HTERT RPE-1 (cell line): Measurements from ENCODE around the gene KMT2D.

Experiments
- in situ Hi-C: fragments of 300-500 bp; cut with MboI; formaldehyde crosslinking; loops from 4 replicates; pipeline ENCODE4 v1.14.3; 2020; ENCODE audit warnings: low sequenced_read_pairs

Gene KMT2D, protein sequence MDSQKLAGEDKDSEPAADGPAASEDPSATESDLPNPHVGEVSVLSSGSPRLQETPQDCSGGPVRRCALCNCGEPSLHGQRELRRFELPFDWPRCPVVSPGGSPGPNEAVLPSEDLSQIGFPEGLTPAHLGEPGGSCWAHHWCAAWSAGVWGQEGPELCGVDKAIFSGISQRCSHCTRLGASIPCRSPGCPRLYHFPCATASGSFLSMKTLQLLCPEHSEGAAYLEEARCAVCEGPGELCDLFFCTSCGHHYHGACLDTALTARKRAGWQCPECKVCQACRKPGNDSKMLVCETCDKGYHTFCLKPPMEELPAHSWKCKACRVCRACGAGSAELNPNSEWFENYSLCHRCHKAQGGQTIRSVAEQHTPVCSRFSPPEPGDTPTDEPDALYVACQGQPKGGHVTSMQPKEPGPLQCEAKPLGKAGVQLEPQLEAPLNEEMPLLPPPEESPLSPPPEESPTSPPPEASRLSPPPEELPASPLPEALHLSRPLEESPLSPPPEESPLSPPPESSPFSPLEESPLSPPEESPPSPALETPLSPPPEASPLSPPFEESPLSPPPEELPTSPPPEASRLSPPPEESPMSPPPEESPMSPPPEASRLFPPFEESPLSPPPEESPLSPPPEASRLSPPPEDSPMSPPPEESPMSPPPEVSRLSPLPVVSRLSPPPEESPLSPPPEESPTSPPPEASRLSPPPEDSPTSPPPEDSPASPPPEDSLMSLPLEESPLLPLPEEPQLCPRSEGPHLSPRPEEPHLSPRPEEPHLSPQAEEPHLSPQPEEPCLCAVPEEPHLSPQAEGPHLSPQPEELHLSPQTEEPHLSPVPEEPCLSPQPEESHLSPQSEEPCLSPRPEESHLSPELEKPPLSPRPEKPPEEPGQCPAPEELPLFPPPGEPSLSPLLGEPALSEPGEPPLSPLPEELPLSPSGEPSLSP (N-terminal part only)

DNA sequence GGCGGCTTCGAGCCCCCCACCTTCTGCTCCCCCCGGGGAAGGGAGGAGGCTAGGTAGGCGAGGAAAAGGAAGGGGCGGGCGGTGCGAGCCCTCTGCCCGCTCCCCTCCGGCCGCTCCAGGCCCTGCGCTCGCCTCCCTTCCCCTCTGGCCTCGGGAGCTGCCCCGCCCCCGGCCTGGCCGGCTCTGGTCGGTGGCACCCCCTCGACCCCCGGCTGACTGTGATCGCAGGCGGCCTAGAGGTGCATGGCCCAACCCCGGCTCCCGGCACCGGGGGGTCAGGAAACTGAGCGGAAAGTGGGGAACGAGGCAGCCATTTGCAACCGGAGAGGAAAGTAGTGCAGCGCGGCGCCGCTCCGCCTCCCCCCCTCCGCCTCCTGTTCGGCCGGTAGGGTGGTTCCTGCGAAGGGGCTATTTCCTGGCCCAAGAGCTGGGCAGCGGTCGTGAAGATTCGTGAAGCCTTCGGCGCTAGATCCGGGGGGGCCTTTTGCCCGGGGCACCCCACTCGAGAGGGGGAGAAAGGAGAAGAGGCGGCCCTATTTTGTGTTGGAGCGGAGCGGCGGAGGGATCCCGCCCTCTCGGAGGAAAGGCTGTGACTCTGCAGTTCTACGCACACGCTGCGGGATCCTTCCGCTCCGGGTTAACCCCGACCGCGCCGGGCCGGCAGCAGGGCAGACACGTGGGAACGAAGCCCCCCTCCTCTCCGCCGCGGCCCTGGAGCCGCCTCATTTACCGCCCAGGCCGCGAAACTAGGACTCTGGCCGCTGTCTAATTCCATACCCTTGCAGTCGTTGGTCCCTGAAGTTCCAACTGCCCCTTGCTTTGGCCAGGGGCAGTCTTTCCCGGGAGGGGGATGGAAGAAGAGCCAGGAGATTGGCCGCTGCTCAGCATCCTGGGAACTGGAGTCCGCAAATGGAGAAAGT is at the start of gene KMT2D:
TSS of gene KMT2D (minus strand) at position 558 of the 920 bp plus-strand sequence. CDS start 5,470 bp downstream, outside the sequence.
- in situ Hi-C loops, result no loop called here

DNA sequence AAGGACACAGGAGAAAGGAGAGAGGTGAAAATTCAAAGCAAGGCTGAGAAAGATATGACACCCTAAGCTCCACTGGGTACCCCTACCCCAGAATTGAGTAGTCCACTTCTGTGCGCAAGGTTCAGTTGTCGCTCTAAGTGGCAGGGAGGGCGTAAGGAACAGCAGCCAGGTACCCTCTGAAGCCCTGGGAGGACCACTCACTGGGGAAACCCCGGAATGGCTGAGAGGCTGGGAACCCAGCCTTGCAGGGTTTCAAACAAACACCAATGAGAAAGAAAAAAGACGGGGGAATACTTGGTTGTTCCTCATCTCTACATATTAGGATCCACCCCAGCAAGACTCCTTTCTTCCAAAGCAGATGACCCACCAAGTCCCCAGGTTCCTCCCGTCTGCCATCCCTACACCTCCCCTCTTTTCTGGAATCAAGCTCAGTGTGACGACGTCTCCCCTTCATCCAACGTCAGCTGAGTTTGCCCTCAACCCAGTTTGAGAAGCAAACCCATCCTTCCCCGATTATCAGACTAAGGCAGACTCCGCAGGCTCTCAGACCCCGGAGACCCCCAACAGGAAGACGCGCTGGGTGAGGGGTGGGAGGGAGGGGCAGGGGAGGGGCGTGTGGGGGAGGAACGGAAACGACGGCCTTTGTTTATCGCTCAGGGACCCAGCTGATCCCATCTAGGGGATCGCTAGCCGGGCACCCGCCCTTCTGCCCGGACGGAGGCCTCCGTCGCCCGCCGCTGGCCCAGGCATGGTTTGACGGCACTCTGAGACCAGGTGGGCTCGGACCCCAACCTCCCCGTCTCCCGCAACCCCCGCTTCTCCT is 49.3 kb upstream of the KMT2D start:
- in situ Hi-C loops, result no loop called here

DNA sequence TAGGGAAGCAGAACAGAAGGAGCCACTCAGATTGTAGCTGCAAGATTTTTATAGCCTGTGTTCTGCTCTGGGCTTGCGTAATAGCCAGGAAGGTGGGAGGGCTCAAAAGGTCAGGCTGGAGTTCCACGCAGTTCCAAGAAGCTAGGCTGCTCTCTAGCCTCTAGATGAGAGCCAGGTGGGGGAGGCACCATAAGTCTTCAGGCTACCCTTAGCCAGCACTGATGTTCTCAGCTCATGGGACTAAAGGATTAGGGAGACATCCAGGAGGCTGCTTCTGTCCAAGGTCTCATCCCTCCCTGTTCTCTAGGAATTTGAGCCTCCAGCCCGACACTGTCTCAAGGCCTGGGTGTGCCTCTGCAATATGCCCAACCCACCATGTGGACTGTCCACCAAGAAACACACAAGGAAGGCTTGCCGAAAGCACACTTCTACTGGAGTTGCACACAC is 48.4 kb upstream of the KMT2D start:
- in situ Hi-C loops, result no loop called here

DNA sequence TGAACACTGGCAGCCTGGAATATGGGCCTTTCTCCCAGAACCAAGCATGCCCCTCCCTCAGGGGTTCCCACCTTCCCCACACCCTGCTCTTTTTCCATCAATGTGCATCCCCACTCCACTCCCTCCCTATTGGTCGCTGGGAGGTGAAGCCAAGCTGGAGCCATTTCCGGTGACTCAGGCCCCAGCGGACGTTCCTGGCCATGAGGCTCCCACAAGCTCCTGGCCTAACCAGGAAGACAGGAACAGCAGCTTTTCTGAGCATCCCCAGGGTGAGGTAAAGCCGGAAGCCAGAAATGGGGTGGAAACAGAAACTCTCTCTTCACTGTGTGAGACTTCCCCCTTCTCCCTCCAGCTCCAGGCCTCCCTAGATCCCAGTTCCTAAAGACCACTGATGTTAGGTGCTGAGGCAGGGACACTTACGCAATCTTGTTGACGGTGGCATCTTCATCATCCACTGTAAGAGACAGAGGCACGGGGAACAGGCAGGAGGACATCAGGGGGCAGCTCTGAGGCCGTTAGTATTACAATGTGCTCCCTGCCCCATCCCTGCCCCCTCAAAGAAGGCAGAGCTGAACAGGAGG is 45.0 kb upstream of the KMT2D start:
- in situ Hi-C loops, result no loop called here

DNA sequence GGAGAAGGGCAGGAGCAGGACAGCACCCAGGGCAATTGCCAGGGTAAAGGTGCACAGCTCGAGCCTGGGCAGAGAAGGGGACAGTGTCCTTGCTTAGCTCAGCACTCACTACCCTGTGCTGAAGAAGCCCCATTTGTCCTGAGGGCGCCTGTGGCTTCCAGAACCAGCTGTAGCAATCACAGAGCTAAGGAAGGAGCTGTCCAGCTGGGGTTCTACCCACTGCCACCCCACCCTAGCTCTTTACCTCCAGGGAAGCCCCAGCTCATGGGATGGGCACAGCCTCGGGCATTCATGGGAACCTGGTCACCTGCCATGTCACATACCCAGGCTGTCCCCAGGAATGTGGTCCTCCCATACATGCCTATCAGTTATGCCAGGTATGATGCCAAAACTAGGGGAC is 44.2 kb upstream of the KMT2D start:
- in situ Hi-C loops, result no loop called here

DNA sequence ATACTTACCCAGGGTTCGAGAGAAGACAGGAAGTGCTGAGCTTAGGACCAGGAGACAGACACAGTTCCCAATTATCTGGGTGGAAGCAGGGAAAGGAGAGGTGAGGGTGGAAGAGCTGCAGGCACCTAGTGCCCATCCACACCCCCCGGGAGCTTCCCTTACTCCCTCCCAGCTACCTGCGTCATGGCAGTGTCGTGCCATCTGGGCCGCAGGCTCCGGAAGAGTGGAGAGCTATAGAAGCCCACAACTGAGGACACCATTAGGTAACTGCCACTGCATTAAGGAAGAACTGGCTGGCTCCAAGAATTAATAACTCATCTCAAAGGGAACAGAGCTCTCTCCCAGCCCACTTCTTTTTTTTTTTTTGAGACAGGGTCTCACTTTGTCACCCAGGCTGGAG is 39.8 kb upstream of the KMT2D start:
- in situ Hi-C loops, result no loop called here

DNA sequence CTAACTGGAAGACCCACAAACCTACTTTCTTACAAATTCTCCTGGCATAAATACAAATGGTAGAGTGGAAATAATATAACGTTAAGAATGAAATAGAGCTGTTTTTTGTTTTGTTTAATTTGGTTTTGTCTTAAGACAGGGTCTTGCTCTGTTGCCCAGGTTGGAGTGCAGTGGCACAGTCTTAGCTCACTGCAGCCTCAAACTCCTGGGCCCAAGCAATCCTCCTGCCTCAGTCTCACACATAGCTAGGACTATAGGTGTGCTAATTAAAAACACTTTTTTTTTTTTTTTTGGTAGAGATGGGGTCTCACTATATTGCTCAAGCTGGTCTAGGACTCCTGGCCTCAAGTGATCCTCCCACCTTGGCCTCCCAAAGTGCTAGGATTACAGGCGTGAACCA is 38.1 kb upstream of the KMT2D start:
- in situ Hi-C loops, result no loop called here

DNA sequence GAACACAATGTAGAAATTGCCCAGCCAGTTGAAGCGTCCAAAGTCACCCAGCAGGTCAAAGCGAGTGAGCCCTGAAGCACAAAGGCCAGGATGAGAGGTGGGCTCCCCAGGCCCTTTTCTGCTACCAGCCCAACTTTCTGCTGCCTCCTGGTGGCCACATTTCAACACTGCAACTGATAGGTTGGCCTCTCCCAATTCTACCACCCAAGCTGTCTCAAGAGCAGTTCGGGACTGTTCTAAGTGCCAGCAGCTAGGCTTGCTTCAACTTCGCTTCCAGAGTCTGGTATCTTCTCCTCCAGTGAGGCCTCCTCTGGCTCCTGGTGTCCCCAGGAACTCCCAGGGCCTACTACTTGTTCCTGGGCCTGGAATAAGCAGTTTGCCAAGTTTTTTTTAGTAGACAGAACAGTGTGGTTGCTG is 37.4 kb upstream of the KMT2D start:
- in situ Hi-C loops, result no loop called here

DNA sequence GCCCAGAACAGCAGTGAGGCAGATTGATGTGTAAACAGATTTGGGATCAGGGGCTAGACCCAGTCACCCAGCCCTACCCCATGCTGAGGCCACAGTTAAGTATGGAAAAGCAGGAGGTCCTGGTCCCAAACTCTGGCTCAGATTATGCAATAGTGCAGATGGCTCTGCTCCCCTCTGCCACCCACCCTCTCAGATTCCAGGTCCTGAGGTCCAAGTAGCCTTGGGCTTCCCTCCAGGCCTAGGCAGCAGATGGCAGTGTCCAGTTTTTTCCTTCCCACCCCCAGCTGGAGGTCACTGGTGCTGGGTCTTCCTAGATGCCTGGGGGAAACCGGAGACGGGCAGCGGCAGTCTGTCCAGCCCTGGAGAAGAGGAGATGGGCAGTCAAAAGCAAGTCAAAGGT is 36.8 kb upstream of the KMT2D start:
- in situ Hi-C loops, result no loop called here

DNA sequence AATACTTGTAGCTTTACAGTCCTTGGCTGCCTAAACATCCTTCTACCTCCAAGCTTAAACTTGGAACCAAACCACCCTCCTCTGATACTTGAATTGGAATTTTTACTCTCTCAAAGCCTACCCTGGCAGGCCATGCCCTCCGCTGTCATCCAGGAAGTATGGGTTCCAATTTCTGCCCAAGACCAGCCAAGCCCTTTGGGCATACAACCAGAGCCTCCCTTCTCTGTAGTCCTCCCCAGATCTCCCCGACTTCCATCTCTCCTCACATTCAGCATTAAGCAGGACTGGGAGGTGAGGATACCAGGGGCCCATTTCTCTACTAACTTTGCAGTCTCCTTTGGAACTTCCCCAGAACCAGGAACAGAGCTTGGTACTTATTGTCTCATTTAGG is 34.4 kb upstream of the KMT2D start:
- in situ Hi-C loops, result no loop called here

DNA sequence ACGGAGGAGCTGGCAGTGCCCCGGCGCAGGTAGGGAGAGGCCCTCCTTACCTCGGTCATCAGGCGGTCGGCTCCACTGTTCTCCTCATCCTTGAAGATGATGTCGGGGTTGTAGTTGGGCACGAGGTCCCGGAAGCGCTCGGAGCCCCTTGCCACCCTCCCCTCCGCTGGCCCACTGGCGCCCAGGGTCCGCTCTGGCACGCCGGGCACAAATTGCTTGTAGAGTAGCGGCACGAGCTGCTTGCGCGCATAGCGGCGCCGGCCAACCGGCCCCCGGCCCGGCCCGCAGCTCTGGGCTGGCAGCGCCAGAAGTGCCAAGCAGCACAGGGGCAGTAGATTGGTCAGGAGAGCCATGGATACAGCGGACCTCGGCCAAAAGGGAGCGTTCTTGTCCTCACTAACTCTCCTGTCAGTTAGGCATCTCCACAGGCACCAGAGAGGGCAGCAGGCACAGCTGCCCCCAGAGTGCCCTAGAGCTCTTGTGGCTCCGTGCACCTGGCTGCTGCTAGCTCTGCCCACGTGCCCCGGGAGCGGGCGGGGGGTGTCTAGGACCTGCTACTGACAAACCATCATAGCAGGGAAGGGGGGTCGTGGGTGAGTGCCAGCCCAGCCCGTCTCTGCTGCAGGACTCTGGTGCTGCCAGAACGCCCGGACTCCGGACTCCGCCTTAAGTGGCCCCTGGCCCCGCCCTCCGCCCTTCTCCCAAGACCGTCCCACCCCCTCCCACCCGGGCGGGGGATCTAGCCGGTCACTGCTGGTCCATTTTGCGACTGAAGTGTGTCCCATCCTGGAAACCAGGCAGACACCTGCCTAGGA is 33.8 kb upstream of the KMT2D start, which contains the start of gene DHH:
TSS of gene DHH (minus strand) at position 642 of the 815 bp plus-strand sequence. CDS start at position 353, 289 bp downstream.
- in situ Hi-C loops, result no loop called here

DNA sequence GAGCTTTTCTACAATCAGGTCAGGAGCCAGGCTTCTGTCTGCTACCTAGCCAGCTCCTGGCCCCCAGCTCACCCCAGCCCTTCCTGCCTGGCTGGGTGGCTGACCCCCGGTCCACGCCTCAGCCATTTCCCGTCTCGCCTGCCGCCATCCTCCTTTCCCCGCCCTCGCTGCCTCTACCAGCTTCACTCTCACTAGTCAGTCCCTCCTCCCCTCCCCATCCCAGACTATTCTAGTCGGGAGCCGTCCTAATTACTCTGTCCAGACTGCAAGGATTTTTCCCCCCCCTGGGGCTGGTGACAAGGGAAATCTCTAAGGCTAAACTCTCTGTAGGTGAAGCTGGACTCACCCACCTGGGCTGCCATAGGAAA is 33.2 kb upstream of the KMT2D start:
- in situ Hi-C loops, result no loop called here

DNA sequence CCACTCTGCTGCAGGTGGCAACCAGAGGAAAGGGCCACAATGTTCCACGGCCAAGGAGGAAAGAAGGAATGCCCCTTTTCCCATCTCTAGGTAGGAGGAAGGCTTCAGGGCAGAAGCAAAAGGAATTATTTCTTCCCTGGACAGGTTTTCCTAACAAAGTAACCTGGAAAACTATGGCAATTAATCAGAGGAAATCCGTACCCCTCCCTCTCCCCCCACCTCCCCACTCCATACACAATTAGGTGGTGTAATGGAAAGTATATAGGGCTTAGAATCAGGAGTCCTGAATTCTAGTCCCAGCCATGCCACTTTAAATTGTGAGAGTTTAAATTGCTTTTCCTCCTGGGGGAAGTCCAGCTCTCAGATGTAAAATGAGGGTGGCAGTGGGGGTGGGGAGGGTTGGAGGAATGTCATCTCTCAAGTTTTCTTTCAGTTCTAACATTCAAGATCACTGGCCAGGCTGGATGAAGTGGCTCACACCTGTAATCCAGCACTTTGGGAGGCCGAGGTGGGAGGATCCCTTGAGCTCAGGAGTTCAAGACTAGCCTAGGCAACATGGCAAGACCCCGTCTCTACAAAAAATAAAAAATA is 32.3 kb upstream of the KMT2D start:
- in situ Hi-C loops, result no loop called here

DNA sequence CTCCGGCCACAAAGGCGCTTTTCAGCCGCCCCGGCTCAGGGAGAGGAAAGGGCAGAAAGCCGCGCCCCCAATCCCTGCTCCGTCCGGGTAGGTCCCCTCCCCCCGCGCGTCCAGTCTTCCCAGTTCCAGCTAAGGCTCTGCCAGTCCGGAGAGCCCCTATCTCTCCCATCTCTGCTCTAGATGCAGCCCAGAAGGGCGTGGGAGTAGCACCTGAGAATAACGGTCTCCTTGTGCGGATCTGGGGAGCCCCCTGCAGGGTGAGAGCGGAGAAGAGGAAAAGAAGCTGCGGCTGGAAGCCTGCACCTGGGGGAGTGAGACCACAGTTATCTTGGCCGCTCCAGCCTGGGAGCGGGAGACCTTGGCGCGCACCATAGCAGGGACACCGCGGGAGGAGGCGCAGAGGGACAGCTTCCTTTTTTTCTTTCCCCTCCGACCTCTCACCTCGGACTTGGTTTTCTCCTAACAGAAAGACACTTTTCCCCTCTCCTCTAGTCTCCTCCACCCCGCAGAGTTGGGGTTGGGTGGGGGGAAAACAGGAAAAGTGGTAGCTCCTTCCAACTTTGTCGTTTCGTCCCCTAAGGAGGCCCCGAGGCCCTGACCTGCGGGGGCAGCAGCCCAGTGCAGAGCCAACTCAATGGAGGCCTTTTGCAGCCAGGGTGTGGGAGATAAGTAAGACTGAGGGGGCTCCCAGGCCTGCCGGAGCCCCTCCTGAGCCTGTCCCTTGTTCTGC is 31.7 kb upstream of the KMT2D start:
- in situ Hi-C loops, result no loop called here

DNA sequence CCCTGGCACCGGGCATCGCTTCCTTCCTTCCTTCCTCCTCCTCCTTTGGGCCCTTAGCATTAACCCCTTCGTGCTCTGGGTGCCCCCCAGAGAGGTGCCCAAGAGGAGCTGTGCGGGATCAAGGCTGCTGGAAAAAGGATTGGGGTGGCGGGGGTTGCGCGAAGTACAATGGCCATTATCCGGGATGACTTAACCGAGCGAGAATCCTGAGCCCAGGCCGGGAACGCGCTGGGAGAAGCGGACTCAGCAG is 31.2 kb upstream of the KMT2D start:
- in situ Hi-C loops, result no loop called here

DNA sequence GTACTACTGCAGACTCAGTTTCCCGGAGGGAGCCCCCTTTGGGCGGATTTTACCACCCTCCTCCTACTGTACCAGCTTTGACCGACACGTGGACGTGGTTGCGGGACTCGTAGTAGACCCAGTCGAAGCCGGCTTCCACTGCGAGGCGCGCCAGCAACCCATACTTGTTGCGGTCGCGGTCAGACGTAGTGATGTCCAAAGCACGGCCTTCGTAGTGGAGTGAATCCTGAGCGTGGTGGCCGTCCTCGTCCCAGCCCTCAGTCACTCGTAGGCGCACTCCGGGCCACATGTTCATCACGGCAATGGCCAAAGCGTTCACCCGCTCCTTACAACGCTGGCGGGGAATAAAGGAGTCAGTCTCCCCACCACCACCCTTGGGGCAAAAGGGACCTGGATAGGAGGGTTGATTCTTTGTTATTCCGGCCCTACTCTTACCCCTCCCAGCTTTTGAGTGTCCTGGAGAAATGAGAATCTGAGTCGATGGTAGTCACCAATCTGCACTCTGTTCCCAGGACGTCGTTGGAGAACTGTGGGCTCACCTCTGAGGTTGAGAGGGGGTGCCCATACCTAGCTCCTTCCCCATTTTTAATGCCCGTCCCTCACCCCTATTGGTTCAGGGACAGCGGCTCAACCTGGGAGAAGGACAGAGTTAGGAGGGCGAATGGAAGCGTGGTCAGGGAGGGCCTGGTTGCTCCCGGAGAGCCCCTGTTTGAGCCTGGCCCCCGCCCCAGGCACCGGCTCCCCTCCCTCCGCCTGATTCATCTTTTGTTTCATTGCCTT is 30.7 kb upstream of the KMT2D start:
- in situ Hi-C loops, result no loop called here
